Adipose tissue (tissue), 3 donors: ENCODE measurements around the gene MINDY4. TPM values are rescaled to one million over a fixed set of nuclear protein-coding genes. Genes with fewer than 3 reads are reported as not detected.

ENCODE experiments used
- H3K27ac ChIP-seq: one replicate; pipeline ENCODE4 v1.5.1; 2013; ENCODE audit warnings: low read depth, low read length
- WGBS, 3 donors: extraction: QIAGEN DNeasy Blood & Tissue Kit; methylation state at CpG; one replicate each; pipeline ENCODE4 v1.1.7; 2013; 5-methylcytosine and 5-hydroxymethylcytosine counted together
- polyA plus RNA-seq, 3 donors: library from polyadenylated mRNA; stranded (reverse); fragments of 200-250 nt; gene quantifications; one replicate each; pipeline ENCODE4 v1.2.3, GENCODE V29; 2013
- donor health status: healthy with polysubstance abuse.
- donor health status: Bipolar disorder and iron deficiency.
- donor health status: healthy.

Gene MINDY4
- polyA plus RNA-seq, 3 donors, result 2.5 to 3.6 (median 2.5) TPM

GRCh38 chr7:30923009-30923773 is 152.0 kb downstream of the MINDY4 start:
- no peak overlapping the region for H3K27ac ChIP-seq
- 92 to 93% (median 93%) methylated on average over 19 of the region's 19 CpGs for WGBS, 3 donors

- no peak overlapping the region for H3K27ac ChIP-seq
- WGBS, 3 donors, result 88 to 94% (median 91%) methylated on average over 13 of the region's 13 CpGs
These were observed 152.7 kb downstream of the MINDY4 start for GRCh38 chr7:30923774-30924413.

- no peak overlapping the region for H3K27ac ChIP-seq
These were observed 153.4 kb downstream of the MINDY4 start for GRCh38 chr7:30924624-30925023.

- 72 to 80% (median 73%) methylated on average over 2 of the region's 2 CpGs for WGBS, 3 donors
- no peak overlapping the region for H3K27ac ChIP-seq
These were observed 153.9 kb downstream of the MINDY4 start for GRCh38 chr7:30925117-30925516.

- WGBS, 3 donors, result 73 to 93% (median 80%) methylated on average over 5 of the region's 5 CpGs
- no peak overlapping the region for H3K27ac ChIP-seq
These were observed 154.7 kb downstream of the MINDY4 start for GRCh38 chr7:30925913-30926312.

GRCh38 chr7:30926313-30926712 is 155.1 kb downstream of the MINDY4 start:
- no peak overlapping the region for H3K27ac ChIP-seq
- 84 to 86% (median 86%) methylated on average over 5 of the region's 5 CpGs for WGBS, 3 donors

- no peak overlapping the region for H3K27ac ChIP-seq
- 86 to 94% (median 92%) methylated on average over 3 of the region's 3 CpGs for WGBS, 3 donors
These were observed 155.8 kb downstream of the MINDY4 start for GRCh38 chr7:30927040-30927439.

GRCh38 chr7:30927559-30927958 is 156.3 kb downstream of the MINDY4 start:
- H3K27ac ChIP-seq, result no peak overlapping the region
- 77 to 83% (median 78%) methylated on average over 3 of the region's 3 CpGs for WGBS, 3 donors

- no peak overlapping the region for H3K27ac ChIP-seq
- 94 to 95% (median 95%) methylated on average over 13 of the region's 13 CpGs for WGBS, 3 donors
These were observed 157.1 kb downstream of the MINDY4 start for GRCh38 chr7:30928254-30928872.

GRCh38 chr7:30929686-30930085 is 158.5 kb downstream of the MINDY4 start:
- WGBS, 3 donors, result 86 to 93% (median 92%) methylated on average over 4 of the region's 4 CpGs
- H3K27ac ChIP-seq, result no peak overlapping the region

GRCh38 chr7:30930621-30931020 is 159.4 kb downstream of the MINDY4 start:
- 64 to 75% (median 65%) methylated on average over 8 of the region's 8 CpGs for WGBS, 3 donors
- no peak overlapping the region for H3K27ac ChIP-seq

- H3K27ac ChIP-seq, result no peak overlapping the region
- 80 to 85% (median 81%) methylated on average over 24 of the region's 24 CpGs for WGBS, 3 donors
These were observed 160.1 kb downstream of the MINDY4 start for GRCh38 chr7:30931161-30931928.

GRCh38 chr7:30931929-30932540 is 160.8 kb downstream of the MINDY4 start:
- WGBS, 3 donors, result 75 to 90% (median 85%) methylated on average over 9 of the region's 9 CpGs
- no peak overlapping the region for H3K27ac ChIP-seq

GRCh38 chr7:30932562-30932961 is 161.3 kb downstream of the MINDY4 start:
- H3K27ac ChIP-seq, result no peak overlapping the region
- 57 to 87% (median 80%) methylated on average over 6 of the region's 6 CpGs for WGBS, 3 donors

GRCh38 chr7:30933124-30933974 is 162.1 kb downstream of the MINDY4 start:
- 78 to 88% (median 88%) methylated on average over 26 of the region's 26 CpGs for WGBS, 3 donors

GRCh38 chr7:30934225-30934624 is 163.0 kb downstream of the MINDY4 start:
- WGBS, 3 donors, result 84 to 89% (median 85%) methylated on average over 5 of the region's 5 CpGs
- H3K27ac ChIP-seq, result no peak overlapping the region

More at GRCh38 chr7:30933124-30933974, 162.1 kb downstream of the MINDY4 start:
- no peak overlapping the region for H3K27ac ChIP-seq

GRCh38 chr7:30934732-30935568 is 163.7 kb downstream of the MINDY4 start:
- WGBS, 3 donors, result 73 to 90% (median 80%) methylated on average over 6 of the region's 6 CpGs
- H3K27ac ChIP-seq, result no peak overlapping the region
